HUDEP-2 (cell line): ENCODE data around the gene CLDN8.

Experiments
- DNase-seq, 76 experiments: peaks; one replicate each; lab custom pipeline; 2025; ENCODE audit not compliant: unreplicated experiment in 76 of 76; lab: John Stamatoyannopoulos, UW

The CLDN8 gene

GRCh38 chr21:30216041-30216723 is at the start of gene CLDN8:
TSS of gene CLDN8 (minus strand) at chr21:30216097. CDS start at chr21:30215925, 172 bp downstream.
- no peak for DNase-seq

DNA sequence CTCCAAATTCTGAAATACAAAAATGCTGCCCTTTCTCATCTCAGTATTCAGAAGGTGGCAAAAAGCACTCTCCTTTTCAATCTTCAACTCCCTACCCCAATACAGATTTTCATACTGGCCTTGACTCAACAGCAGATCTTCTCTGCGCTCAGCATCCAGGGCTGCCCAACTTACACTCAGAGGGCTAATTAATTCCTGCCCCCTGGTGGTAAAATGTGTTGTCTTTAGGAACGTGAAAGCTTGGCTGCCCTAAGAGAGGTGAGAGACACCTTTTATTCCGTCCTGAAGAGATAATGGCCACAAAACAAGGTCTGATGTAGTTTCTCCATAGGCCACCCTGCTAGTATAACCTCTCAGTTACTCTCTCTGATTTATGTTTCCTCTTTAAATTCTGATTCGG is 41.9 kb upstream of the CLDN8 start:
- peak in 17 of 76 experiments; percentile 6 to 67 (median 23) for DNase-seq

DNA sequence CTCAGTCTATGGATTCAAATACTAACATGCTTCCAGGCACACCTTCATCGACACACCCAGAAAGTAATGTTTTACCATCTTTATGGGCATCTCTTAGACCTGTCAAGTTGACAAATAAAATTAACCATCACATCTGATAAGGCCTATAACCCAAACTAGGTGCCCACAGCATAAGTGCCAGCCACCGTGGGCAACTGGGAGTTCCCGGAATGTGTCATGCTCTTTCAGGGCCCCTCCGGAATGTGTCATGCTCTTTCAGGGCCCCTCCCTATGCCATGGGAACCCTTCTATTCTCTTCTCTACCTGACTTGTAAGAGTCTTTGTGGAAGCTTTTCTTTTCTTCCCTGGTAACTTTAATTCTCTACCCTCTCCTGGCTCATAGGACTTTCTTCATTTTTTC is 40.2 kb upstream of the CLDN8 start:
- DNase-seq = no peak

DNA sequence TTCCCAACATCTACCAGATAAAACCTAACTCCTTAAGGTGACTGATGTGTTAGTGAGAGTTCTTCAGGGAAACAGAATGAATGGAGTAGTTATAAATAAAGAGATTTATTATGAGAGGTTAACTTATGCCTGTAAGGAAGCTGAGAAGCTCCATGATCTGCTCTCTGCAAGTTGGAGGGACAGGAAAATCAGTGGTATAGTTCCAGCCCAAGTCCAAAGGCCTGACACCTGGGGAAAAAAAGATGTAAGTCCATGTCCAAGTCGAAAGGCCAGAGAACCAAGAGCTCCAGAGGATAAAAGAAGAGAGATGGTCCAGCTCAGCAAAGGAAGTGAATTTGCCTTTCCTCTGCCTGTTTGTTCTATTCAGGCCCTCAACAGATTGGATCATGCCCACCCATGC is 39.8 kb upstream of the CLDN8 start:
- no peak for DNase-seq

GRCh38 chr21:30251781-30252180 is 35.9 kb upstream of the CLDN8 start:
- DNase-seq = no peak

DNA sequence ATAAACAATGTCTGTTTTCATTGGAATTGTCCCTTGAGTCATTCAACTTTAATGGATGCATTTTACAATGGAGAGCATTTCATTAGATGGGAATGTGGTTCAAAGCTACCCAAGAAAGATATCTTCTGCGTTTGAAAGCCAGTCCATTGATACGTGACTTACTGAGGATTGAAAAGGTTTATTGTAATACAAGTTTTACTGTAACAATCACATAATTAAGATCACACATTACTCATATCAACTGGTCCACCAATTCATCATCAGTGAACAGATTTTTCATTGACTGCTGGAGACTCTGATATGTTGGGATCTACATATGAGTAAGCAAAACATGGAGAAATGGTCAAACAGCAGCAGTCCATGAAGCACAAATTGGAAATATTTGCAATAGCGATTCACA is 34.0 kb upstream of the CLDN8 start:
- no peak for DNase-seq

DNA sequence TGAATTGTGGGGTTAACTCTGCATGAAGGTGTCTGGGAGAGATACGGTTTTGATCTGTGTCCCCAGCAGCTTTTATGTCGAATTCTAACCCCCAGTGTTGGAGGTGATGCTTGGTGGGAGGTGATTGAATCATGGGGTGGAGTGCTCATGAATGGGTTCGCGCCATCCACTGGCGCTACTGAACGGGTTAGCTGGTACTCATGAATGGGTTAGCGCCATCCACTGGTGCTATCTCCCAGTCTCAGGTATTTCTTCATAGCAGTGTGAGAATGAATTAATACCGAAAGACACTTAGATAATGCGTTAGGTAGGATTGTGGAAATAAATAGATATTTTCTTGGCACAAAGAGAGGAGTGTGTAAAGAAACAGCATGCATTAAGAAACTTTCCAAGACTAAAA is 32.9 kb upstream of the CLDN8 start:
- no peak for DNase-seq

- DNase-seq = no peak
These were observed 29.2 kb upstream of the CLDN8 start for GRCh38 chr21:30245061-30245460.

GRCh38 chr21:30243691-30244090 is 27.8 kb upstream of the CLDN8 start:
- no peak for DNase-seq

GRCh38 chr21:30240661-30241060 is 24.8 kb upstream of the CLDN8 start:
- no peak for DNase-seq

DNA sequence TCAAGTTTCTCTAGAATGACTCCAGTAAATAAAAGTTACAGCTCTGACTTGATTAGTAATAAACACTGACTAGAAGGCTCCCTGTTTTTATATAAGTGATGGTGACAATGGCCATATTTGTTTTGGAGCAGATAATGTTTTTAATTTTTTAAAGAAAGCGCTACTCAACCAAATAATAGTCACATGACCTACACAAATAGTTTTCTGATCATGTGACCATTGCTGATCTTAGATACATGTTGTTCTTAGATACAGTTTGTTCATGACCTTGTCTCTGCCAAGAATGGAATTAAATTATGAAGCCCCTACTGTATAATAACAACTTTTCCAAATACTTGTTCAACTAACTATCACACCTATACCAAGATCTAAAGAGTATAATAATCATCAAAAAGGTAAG is 22.3 kb upstream of the CLDN8 start:
- no peak for DNase-seq

GRCh38 chr21:30234643-30235042 is 18.7 kb upstream of the CLDN8 start:
- DNase-seq = no peak

- DNase-seq = no peak
These were observed 18.2 kb upstream of the CLDN8 start for GRCh38 chr21:30234050-30234449.

- DNase-seq = no peak
These were observed 17.5 kb upstream of the CLDN8 start for GRCh38 chr21:30233228-30234020.

GRCh38 chr21:30232011-30232410 is 16.1 kb upstream of the CLDN8 start:
- no peak for DNase-seq

DNA sequence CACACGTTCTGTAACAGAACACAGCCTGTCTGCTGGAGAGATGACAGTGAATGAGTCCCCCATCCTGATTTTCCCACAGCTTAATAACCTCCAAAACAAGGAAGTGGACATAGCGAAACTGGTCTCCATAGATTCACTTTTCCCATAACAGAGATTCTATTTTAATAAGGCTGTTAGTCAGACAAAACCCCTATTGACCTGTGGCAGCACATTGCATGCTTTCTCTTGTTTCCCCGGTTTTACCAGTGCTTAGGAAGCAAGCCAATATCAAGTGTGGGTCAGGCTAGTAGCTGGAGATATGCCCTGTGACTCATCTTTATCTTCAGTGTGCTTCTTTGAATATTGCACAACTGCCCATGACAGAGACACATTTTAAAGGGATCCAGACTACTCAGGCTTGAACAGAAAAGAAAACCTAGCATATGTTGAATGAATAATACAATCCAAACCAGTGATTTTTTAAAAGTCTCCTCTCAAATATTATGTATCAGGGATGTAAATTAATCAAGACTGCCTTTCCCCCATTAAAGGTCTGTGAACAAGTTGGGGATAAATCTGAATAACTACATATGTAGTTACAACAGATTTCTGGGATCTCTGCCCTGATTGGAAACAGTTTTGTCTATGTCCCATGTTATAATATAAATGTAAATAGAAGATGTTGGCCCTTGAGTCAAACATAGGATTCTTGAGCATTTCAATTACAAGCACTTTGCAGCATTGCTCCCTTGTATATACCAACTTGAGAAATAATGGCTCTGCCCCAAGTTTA is 11.9 kb upstream of the CLDN8 start:
- peak in 64 of 76 experiments; percentile 3 to 93 (median 62) for DNase-seq

GRCh38 chr21:30227128-30227527 is 11.2 kb upstream of the CLDN8 start:
- peak in 1 of 76 experiments; percentile 2 for DNase-seq

DNA sequence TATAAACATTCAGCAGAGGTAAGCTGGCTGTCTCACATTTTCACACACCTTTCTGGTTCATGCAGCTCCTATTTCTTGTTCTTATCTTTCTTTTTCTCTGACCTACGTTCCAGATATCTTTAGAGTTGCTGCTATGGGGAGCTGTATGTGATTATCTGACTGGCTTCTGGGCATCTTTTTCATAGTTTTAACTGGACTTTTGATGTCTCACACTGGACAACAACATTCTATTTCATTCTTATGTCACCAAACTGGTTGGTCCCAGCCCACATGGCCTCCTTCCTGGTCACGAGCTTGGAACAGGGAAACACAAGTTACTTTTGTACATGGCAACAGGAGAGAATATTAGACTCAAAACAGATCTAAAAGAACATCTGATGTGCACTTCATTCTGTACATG is 7.7 kb upstream of the CLDN8 start:
- no peak for DNase-seq

GRCh38 chr21:30222724-30223123 is 6.8 kb upstream of the CLDN8 start:
- DNase-seq = no peak

- DNase-seq = no peak
These were observed 4.8 kb downstream of the CLDN8 start for GRCh38 chr21:30211071-30211470.

DNA sequence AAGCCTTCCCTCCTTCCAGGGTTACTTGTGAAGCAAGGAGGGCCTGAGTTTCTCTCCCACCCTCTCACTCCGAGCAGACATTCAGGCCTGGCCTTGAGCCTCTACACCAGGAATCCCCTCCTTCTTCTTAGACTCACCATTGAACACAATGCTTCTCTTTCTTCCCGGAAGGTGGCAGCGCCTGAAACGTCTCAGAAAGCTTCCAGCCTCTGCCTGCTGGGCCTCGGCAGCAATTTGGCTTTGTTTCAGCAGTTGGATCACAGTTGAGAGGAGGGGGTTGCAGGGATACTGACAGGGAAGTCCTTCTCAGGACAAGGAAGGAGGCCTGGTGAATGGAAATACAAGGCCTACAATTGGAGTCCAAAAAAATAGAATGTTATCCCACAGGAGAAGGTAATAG is 6.3 kb downstream of the CLDN8 start:
- DNase-seq = peak in 1 of 76 experiments; percentile 16

- DNase-seq = no peak
These were observed 8.7 kb downstream of the CLDN8 start for GRCh38 chr21:30207252-30207579.
